NCI-H524 (cell line): Measurements from ENCODE around the gene CYS1.
A peak's percentile ranks its signal among the peaks of the same experiment; 100 is the strongest.
"Not testable (repeated sequence)": the region's sequence is repeated elsewhere in the genome, so short reads cannot be mapped to it uniquely, and the experiment has no call there.

ENCODE experiments used
- DNase-seq, 2 experiments: peaks; one replicate each; lab custom pipeline; 2025; lab: John Stamatoyannopoulos, UW

The CYS1 gene

DNA sequence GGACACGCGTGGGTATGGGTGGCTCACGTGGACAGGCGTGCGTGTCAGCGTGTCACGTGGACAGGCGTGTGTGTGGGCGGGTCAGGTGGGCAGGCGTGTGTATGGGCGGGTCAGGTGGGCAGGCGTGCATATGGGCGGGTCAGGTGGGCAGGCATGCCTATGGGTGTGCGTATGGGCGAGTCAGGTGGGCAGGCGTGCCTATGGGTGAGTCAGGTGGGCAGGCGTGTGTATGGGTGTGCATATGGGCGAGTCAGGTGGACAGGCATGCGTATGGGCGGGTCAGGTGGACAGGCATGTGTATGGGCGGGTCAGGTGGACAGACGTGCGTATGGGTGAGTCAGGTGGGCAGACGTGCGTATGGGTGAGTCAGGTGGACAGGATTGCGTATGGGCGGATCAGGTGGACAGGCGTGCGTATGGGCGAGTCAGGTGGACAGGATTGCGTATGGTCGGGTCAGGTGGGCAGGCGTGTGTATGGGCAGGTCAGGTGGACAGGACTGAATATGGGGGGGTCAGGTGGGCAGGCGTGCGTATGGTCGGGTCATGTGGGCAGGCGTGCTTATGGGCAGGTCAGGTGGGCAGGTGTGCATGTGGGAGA lies 67.7 kb downstream of the CYS1 start:
- not testable (repeated sequence) for DNase-seq

- not testable (repeated sequence) for DNase-seq
These were observed 68.4 kb downstream of the CYS1 start for GRCh38 chr2:10011606-10012325.

DNA sequence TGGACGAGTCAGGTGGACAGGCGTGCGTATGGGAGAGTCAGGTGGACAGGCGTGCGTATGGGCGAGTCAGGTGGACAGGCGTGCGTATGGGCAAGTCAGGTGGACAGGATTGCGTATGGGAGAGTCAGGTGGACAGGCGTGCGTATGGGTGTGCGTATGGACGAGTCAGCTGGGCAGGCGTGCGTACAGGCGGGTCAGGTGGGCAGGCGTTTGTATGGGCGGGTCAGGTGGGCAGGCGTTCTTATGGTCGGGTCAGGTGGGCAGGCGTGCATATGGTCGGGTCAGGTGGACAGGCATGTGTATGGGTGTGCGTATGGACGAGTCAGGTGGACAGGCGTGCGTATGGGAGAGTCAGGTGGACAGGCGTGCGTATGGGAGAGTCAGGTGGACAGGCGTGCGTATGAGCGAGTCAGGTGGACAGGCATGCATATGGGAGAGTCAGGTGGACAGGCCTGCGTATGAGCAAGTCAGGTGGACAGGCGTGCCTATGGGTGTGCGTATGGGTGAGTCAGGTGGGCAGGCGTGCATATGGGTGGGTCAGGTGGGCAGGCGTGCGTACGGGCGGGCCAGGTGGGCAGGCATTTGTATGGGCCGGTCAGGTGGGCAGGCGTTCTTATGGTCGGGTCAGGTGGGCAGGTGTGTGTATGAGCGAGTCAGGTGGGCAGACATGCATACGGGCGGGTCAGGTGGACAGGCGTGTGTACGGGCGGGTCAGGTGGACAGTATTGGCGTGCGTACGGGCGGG lies 69.2 kb downstream of the CYS1 start:
- not testable (repeated sequence) for DNase-seq

GRCh38 chr2:10009811-10010781 lies 70.1 kb downstream of the CYS1 start:
- no peak for DNase-seq

DNA sequence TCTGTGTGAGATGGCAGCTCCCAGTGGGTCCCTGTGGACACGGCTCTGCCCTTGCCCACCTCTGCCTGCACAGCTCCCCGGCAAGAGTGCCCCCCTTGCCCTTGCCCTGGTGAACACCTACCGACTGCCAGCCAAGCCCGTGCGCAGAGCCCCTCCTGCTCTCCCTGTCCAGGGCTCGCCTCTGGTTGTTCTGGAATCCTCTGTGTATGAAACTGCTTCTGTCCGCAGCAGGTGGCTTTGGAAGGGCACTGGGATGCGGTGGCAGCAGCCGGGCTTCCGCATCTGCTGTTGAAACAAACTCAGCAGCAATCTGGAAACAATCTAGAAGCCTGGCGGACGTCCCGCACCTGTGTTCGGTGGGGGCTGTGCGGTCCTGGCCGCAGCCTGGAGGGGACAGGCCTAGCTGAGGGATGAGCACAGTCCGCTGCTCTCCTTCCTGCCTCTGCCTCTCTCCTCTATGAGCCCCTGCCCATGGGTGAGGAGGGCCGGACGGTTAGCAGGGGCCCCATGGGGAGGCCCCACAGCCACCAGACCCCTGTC lies 70.9 kb downstream of the CYS1 start:
- no peak for DNase-seq

DNA sequence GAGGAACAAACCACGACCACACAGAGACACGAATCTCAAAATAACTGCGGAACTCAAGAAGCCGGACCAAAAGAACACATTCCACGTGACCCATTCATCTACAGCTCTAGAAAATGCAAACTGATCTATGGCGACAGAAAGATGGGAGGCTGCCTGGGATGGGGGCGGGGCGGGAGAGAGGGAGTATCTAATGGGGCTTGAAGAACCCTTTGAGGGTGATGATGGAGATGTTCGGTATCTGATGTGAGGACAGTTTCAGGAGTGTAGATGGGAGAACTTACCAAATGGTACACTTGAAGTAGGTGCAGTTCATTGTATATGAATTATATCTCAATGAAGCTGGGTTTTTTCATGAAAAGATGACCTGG lies 71.4 kb downstream of the CYS1 start:
- DNase-seq: no peak

DNA sequence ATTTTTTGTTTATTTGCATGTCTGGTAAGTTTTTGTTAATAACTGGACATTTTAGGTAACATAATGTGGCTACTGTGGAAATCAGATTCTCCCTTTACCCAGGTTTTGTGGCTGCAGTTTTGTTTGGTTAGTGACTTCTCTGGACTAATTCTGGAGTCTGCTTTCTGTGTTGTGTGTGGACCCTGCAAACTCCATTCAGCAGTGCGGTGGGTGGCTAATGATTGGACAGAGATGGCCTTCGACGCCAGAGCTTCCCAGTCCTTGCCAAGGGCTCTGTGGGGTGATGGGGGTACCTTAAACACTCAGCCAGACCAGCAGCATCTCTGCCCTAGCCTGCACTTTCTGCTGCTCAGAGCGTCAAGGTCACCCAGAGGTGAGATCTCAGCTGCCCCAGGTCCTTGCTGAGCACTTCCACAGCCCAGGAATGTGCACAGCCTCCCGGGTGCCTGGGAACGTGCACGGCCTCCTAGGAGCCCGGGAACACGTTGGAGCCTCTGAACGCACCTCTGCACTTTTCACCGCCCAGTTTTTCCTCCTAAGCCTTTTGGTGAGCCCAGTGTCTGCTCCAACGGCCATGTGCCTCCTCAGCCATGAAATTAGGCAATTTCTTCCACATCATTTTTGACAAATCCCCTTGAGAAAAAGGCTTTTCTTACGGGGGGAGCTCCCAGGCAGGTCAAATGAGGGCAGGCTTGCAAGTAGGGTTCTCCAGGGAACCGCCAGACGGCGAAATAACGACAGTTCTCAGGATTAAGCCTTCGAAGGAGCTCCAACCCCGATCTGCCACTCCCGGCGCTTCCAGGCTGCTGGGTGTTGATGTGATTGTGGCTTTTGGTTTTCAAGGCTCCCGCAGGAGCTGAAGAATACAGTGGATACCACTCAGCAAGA lies 72.0 kb downstream of the CYS1 start:
- DNase-seq: peak; percentile 82 to 88

GRCh38 chr2:10007435-10007834 lies 72.8 kb downstream of the CYS1 start:
- no peak for DNase-seq
